DMS153 treated with DMSO at 0.1 percent for 48 hours (cell line): ENCODE results near the gene PDZD11.
"Not testable (repeated sequence)": the region's sequence is repeated elsewhere in the genome, so short reads cannot be mapped to it uniquely, and the experiment has no call there.

Experiments
- DNase-seq: peaks from one replicate; lab custom pipeline; 2025; ENCODE audit not compliant: unreplicated experiment; lab: John Stamatoyannopoulos, UW

PDZD11 gene

GRCh38 chrX:70257423-70258288 is 32.1 kb downstream of the PDZD11 start:
- no peak for DNase-seq

- no peak for DNase-seq
Measured at GRCh38 chrX:70255452-70255851, 34.3 kb downstream of the PDZD11 start.

- no peak for DNase-seq
Measured at GRCh38 chrX:70254909-70255308, 34.8 kb downstream of the PDZD11 start.

- DNase-seq, result no peak
Measured at GRCh38 chrX:70254063-70254400, 35.7 kb downstream of the PDZD11 start.

GRCh38 chrX:70253377-70254062 is 36.2 kb downstream of the PDZD11 start:
- DNase-seq, result no peak

- DNase-seq, result no peak
Measured at GRCh38 chrX:70252491-70252890, 37.2 kb downstream of the PDZD11 start.

GRCh38 chrX:70247252-70247651 is 42.5 kb downstream of the PDZD11 start:
- DNase-seq, result no peak

- no peak for DNase-seq
Measured at GRCh38 chrX:70244881-70245280, 44.8 kb downstream of the PDZD11 start.

GRCh38 chrX:70243601-70244000 is 46.1 kb downstream of the PDZD11 start:
- DNase-seq, result not testable (repeated sequence)

- no peak for DNase-seq
Measured at GRCh38 chrX:70241501-70241900, 48.2 kb downstream of the PDZD11 start.

- DNase-seq, result no peak
Measured at GRCh38 chrX:70240751-70241150, 49.0 kb downstream of the PDZD11 start.
